Medulla oblongata (tissue), 1 donor: ENCODE data around the gene LRRC41.
"Not testable (repeated sequence)": the region's sequence is repeated elsewhere in the genome, so short reads cannot be mapped to it uniquely, and the experiment has no call there.

Experiments used
- DNase-seq: peaks from one replicate; pipeline ENCODE4 v3.0.0-alpha.2; 2015; ENCODE audit errors: extremely low spot score

Gene LRRC41

GRCh38 chr1:46325285-46326076 lies 22.1 kb upstream of the LRRC41 start:
- not testable (repeated sequence) for DNase-seq

GRCh38 chr1:46322191-46322590 lies 18.8 kb upstream of the LRRC41 start:
- DNase-seq: not testable (repeated sequence)

- not testable (repeated sequence) for DNase-seq
These were observed 16.8 kb upstream of the LRRC41 start for GRCh38 chr1:46319960-46320914.

GRCh38 chr1:46319301-46319700 lies 15.9 kb upstream of the LRRC41 start:
- DNase-seq: not testable (repeated sequence)

GRCh38 chr1:46317323-46317722 lies 13.9 kb upstream of the LRRC41 start:
- no peak for DNase-seq

GRCh38 chr1:46315669-46316403 lies 12.4 kb upstream of the LRRC41 start:
- DNase-seq: no peak

- no peak for DNase-seq
These were observed 6.9 kb upstream of the LRRC41 start for GRCh38 chr1:46310321-46310720.

- no peak for DNase-seq
These were observed 6.2 kb upstream of the LRRC41 start for GRCh38 chr1:46309401-46310159.

- no peak for DNase-seq
These were observed 2.7 kb upstream of the LRRC41 start for GRCh38 chr1:46306159-46306530.

GRCh38 chr1:46303872-46304326 lies 483 bp upstream of the LRRC41 start:
- DNase-seq: no peak

- DNase-seq: peak; percentile 35
These were observed 777 bp downstream of the LRRC41 start for GRCh38 chr1:46302641-46303037.

GRCh38 chr1:46301808-46302640 lies 1.4 kb downstream of the LRRC41 start:
- peak; percentile 45 for DNase-seq

- no peak for DNase-seq
These were observed 2.0 kb downstream of the LRRC41 start for GRCh38 chr1:46301406-46301807.

GRCh38 chr1:46300673-46301405 lies 2.6 kb downstream of the LRRC41 start:
- peak; percentile 44 for DNase-seq

GRCh38 chr1:46298387-46298786 lies 5.0 kb downstream of the LRRC41 start:
- no peak for DNase-seq

GRCh38 chr1:46295306-46295705 lies 8.1 kb downstream of the LRRC41 start:
- no peak for DNase-seq

GRCh38 chr1:46289976-46290375 lies 13.4 kb downstream of the LRRC41 start:
- no peak for DNase-seq

- DNase-seq: no peak
These were observed 14.3 kb downstream of the LRRC41 start for GRCh38 chr1:46289134-46289494.

GRCh38 chr1:46288485-46289133 lies 14.8 kb downstream of the LRRC41 start:
- no peak for DNase-seq
